HEK293 (cell line): ENCODE measurements around the gene POLG2.
A peak's percentile ranks its signal among the peaks of the same experiment; 100 is the strongest.

ENCODE experiments used
- CTCF ChIA-PET: fragments of 350-600 bp; formaldehyde crosslinking; extraction: SDS; loops from one replicate; lab custom pipeline; 2021; ENCODE audit warnings: antibody characterized with exemption; lab: Yijun Ruan, JAX
- POLR2A ChIA-PET: fragments of 300-600 bp; formaldehyde crosslinking; extraction: SDS; loops from one replicate; lab custom pipeline; 2020; ENCODE audit warnings: antibody characterized with exemption, inconsistent platforms; lab: Yijun Ruan, JAX
- H3K27ac ChIP-seq: fragments of 200-500 bp; sonication (Bioruptor generic); 2 replicates; pipeline ENCODE4 v1.5.1; 2014; ENCODE audit warnings: low read depth, low read length, control low read depth, inconsistent platforms; ENCODE audit errors: extremely low read depth
- H3K36me3 ChIP-seq, 2 experiments: fragments of 200-500 bp in 1 of 2; sonication (Bioruptor generic) in 1 of 2; 1 replicate in 1 of 2; 2 replicates in 1 of 2; pipeline ENCODE4 v1.5.1; 2014 to 2017; ENCODE audit warnings: inconsistent platforms in 2 of 2, low read length in 2 of 2; ENCODE audit not compliant: control insufficient read depth in 2 of 2, insufficient read depth in 1 of 2
- H3K4me1 ChIP-seq: fragments of 200-500 bp; sonication (Bioruptor generic); 2 replicates; pipeline ENCODE4 v1.5.1; 2014; ENCODE audit warnings: mild to moderate bottlenecking, low read length, inconsistent platforms; ENCODE audit not compliant: control insufficient read depth, insufficient read depth
- H3K4me3 ChIP-seq: 2 replicates; pipeline ENCODE4 v1.5.1; 2011; ENCODE audit warnings: low read depth, mild to moderate bottlenecking, control low read depth, low read length, moderate library complexity
- H3K9me3 ChIP-seq: fragments of 200-500 bp; sonication (Bioruptor generic); 2 replicates; pipeline ENCODE4 v1.5.1; 2014; ENCODE audit warnings: low read depth, low read length, inconsistent platforms; ENCODE audit not compliant: control insufficient read depth, insufficient read depth
- EGR2 ChIP-seq: fragments of 450-650 bp; formaldehyde crosslinking; IDR thresholded peaks from 2 replicates; pipeline ENCODE4 v1.5.1; 2016; ENCODE audit warnings: low read depth, missing biosample characterization, missing genetic modification characterization
- KLF7 ChIP-seq: fragments of 450-650 bp; formaldehyde crosslinking; IDR thresholded peaks from 2 replicates; pipeline ENCODE4 v1.5.1; 2016; ENCODE audit warnings: missing biosample characterization, missing genetic modification characterization, borderline replicate concordance
- KLF9 ChIP-seq: fragments of 450-650 bp; formaldehyde crosslinking; IDR thresholded peaks from 2 replicates; pipeline ENCODE4 v1.5.1; 2016; ENCODE audit warnings: missing biosample characterization, missing genetic modification characterization, low read depth
- MZF1 ChIP-seq: fragments of 450-650 bp; formaldehyde crosslinking; IDR thresholded peaks from 2 replicates; pipeline ENCODE4 v1.5.1; 2017; ENCODE audit warnings: missing biosample characterization, missing genetic modification characterization, borderline replicate concordance
- ZIC2 ChIP-seq: fragments of 450-650 bp; formaldehyde crosslinking; IDR thresholded peaks from 2 replicates; pipeline ENCODE4 v1.5.1; 2016; ENCODE audit warnings: missing biosample characterization, missing genetic modification characterization
- ZNF133 ChIP-seq: fragments of 450-650 bp; formaldehyde crosslinking; IDR thresholded peaks from 2 replicates; pipeline ENCODE4 v1.5.1; 2016; ENCODE audit warnings: missing biosample characterization, missing genetic modification characterization
- ZNF140 ChIP-seq: fragments of 450-650 bp; formaldehyde crosslinking; IDR thresholded peaks from 2 replicates; pipeline ENCODE4 v1.5.1; 2016; ENCODE audit warnings: missing biosample characterization, missing genetic modification characterization
- ZNF146 ChIP-seq: fragments of 450-650 bp; formaldehyde crosslinking; IDR thresholded peaks from 2 replicates; pipeline ENCODE4 v1.5.1; 2016; ENCODE audit warnings: missing biosample characterization, missing genetic modification characterization
- ZNF19 ChIP-seq: fragments of 450-650 bp; formaldehyde crosslinking; IDR thresholded peaks from 2 replicates; pipeline ENCODE4; 2016; ENCODE audit warnings: missing biosample characterization, missing genetic modification characterization, low read depth
- ZNF311 ChIP-seq: fragments of 450-650 bp; formaldehyde crosslinking; IDR thresholded peaks from 2 replicates; pipeline ENCODE4 v1.5.1; 2017; ENCODE audit warnings: missing biosample characterization, missing genetic modification characterization, borderline replicate concordance
- ZNF341 ChIP-seq: fragments of 450-650 bp; formaldehyde crosslinking; IDR thresholded peaks from 2 replicates; pipeline ENCODE4; 2016; ENCODE audit warnings: low read depth, missing biosample characterization, missing genetic modification characterization
- ZNF37A ChIP-seq: fragments of 450-650 bp; IDR thresholded peaks from 2 replicates; pipeline ENCODE4 v1.5.1; 2018; ENCODE audit warnings: missing biosample characterization, missing genetic modification characterization
- ZNF404 ChIP-seq: fragments of 450-650 bp; formaldehyde crosslinking; IDR thresholded peaks from 2 replicates; pipeline ENCODE4 v1.5.1; 2017; ENCODE audit warnings: missing biosample characterization, missing genetic modification characterization
- ZNF473 ChIP-seq: fragments of 450-650 bp; formaldehyde crosslinking; IDR thresholded peaks from 2 replicates; pipeline ENCODE4 v1.5.1; 2017; ENCODE audit warnings: missing biosample characterization, missing genetic modification characterization
- ZNF549 ChIP-seq: fragments of 450-650 bp; IDR thresholded peaks from 2 replicates; pipeline ENCODE4 v1.5.1; 2018; ENCODE audit warnings: missing biosample characterization, missing genetic modification characterization, mild to moderate bottlenecking, inconsistent platforms, moderate library complexity
- ZNF561 ChIP-seq: fragments of 450-650 bp; IDR thresholded peaks from 2 replicates; pipeline ENCODE4 v1.5.1; 2018; ENCODE audit warnings: missing biosample characterization, missing genetic modification characterization, borderline replicate concordance
- ZNF596 ChIP-seq: fragments of 450-650 bp; IDR thresholded peaks from 2 replicates; pipeline ENCODE4 v1.5.0; 2018; ENCODE audit warnings: missing biosample characterization, mild to moderate bottlenecking, missing genetic modification characterization, moderate library complexity
- ZNF660 ChIP-seq: fragments of 450-650 bp; IDR thresholded peaks from 2 replicates; pipeline ENCODE4 v1.5.1; 2018; ENCODE audit warnings: missing biosample characterization, mild to moderate bottlenecking, missing genetic modification characterization
- ZNF776 ChIP-seq: fragments of 450-650 bp; formaldehyde crosslinking; IDR thresholded peaks from 2 replicates; pipeline ENCODE4 v1.5.0; 2017; ENCODE audit warnings: missing biosample characterization, missing genetic modification characterization, borderline replicate concordance
- ZNF777 ChIP-seq: fragments of 450-650 bp; formaldehyde crosslinking; IDR thresholded peaks from 2 replicates; pipeline ENCODE4 v1.5.1; 2017; ENCODE audit warnings: missing biosample characterization, missing genetic modification characterization, borderline replicate concordance
- ZXDB ChIP-seq: fragments of 450-650 bp; formaldehyde crosslinking; IDR thresholded peaks from 2 replicates; pipeline ENCODE4 v1.5.1; 2016; ENCODE audit warnings: missing biosample characterization, missing genetic modification characterization
- TF ChIP-seq, protein P1 (sequence below): fragments of 450-650 bp; formaldehyde crosslinking; IDR thresholded peaks from 2 replicates; pipeline ENCODE4 v1.5.1; 2016; ENCODE audit warnings: missing biosample characterization, missing genetic modification characterization
- TF ChIP-seq, protein P2 (sequence below): fragments of 450-650 bp; formaldehyde crosslinking; IDR thresholded peaks from 2 replicates; pipeline ENCODE4 v1.5.1; 2016; ENCODE audit warnings: missing biosample characterization, missing genetic modification characterization, borderline replicate concordance
- TF ChIP-seq, protein P3 (sequence below): fragments of 450-650 bp; formaldehyde crosslinking; IDR thresholded peaks from 2 replicates; pipeline ENCODE4 v1.5.1; 2016; ENCODE audit warnings: missing biosample characterization, missing genetic modification characterization
- TF ChIP-seq, protein P4 (sequence below): sonication (generic); formaldehyde crosslinking; IDR thresholded peaks from 2 replicates; pipeline ENCODE4 v1.8.1; 2022; ENCODE audit warnings: mild to moderate bottlenecking, moderate library complexity, missing genetic modification reagents
- TF ChIP-seq, protein P5 (sequence below): fragments of 450-650 bp; formaldehyde crosslinking; IDR thresholded peaks from 2 replicates; pipeline ENCODE4 v1.5.1; 2016; ENCODE audit warnings: missing biosample characterization, missing genetic modification characterization
- TF ChIP-seq, protein P6 (sequence below): fragments of 450-650 bp; formaldehyde crosslinking; IDR thresholded peaks from 2 replicates; pipeline ENCODE4; 2016; ENCODE audit warnings: missing biosample characterization, missing genetic modification characterization

POLG2 gene

DNA sequence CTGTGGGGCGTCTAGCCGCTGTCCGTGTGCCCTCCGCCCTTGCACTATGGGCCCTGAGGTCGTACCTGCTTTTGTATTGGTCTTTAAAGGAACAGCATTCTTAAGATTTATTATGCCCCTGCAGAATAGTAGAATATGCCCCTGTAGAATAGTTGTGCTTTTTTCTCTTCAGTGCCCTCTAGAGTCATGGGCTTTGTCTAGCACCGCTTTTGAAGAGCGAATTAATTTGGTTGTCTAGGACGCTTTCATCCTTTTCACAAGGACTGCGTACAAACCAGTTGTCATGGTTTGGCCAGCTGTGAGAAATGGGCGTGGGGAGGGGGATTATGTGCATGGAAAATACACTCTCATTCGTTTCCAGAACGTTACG, 10.5 kb upstream of the POLG2 start (continued):
- TF ChIP-seq ZNF146 (no peak), MZF1 (tag by site-specific recombination) (no peak), ZNF549 (tag by site-specific recombination) (peak; percentile 62; the same call in 1 of the 2 replicates), ZNF776 (tag by site-specific recombination) (no peak), ZNF660 (tag by site-specific recombination) (0 out of 2 replicates have a peak, but pooled peaks have one; percentile 44), ZNF341 (tag by site-specific recombination) (no peak), ZNF596 (tag by site-specific recombination) (no peak), ZNF561 (tag by site-specific recombination) (no peak), ZXDB (tag by site-specific recombination) (peak; percentile 100), ZNF777 (no peak)
- TF ChIP-seq, protein P1, sequence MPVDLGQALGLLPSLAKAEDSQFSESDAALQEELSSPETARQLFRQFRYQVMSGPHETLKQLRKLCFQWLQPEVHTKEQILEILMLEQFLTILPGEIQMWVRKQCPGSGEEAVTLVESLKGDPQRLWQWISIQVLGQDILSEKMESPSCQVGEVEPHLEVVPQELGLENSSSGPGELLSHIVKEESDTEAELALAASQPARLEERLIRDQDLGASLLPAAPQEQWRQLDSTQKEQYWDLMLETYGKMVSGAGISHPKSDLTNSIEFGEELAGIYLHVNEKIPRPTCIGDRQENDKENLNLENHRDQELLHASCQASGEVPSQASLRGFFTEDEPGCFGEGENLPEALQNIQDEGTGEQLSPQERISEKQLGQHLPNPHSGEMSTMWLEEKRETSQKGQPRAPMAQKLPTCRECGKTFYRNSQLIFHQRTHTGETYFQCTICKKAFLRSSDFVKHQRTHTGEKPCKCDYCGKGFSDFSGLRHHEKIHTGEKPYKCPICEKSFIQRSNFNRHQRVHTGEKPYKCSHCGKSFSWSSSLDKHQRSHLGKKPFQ (tag by site-specific recombination) = no peak
- TF ChIP-seq, protein P2, sequence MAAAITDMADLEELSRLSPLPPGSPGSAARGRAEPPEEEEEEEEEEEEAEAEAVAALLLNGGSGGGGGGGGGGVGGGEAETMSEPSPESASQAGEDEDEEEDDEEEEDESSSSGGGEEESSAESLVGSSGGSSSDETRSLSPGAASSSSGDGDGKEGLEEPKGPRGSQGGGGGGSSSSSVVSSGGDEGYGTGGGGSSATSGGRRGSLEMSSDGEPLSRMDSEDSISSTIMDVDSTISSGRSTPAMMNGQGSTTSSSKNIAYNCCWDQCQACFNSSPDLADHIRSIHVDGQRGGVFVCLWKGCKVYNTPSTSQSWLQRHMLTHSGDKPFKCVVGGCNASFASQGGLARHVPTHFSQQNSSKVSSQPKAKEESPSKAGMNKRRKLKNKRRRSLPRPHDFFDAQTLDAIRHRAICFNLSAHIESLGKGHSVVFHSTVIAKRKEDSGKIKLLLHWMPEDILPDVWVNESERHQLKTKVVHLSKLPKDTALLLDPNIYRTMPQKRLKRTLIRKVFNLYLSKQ (tag by site-specific recombination) = no peak
- TF ChIP-seq, protein P3, sequence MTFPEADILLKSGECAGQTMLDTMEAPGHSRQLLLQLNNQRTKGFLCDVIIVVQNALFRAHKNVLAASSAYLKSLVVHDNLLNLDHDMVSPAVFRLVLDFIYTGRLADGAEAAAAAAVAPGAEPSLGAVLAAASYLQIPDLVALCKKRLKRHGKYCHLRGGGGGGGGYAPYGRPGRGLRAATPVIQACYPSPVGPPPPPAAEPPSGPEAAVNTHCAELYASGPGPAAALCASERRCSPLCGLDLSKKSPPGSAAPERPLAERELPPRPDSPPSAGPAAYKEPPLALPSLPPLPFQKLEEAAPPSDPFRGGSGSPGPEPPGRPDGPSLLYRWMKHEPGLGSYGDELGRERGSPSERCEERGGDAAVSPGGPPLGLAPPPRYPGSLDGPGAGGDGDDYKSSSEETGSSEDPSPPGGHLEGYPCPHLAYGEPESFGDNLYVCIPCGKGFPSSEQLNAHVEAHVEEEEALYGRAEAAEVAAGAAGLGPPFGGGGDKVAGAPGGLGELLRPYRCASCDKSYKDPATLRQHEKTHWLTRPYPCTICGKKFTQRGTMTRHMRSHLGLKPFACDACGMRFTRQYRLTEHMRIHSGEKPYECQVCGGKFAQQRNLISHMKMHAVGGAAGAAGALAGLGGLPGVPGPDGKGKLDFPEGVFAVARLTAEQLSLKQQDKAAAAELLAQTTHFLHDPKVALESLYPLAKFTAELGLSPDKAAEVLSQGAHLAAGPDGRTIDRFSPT (tag by site-specific recombination) = no peak

DNA sequence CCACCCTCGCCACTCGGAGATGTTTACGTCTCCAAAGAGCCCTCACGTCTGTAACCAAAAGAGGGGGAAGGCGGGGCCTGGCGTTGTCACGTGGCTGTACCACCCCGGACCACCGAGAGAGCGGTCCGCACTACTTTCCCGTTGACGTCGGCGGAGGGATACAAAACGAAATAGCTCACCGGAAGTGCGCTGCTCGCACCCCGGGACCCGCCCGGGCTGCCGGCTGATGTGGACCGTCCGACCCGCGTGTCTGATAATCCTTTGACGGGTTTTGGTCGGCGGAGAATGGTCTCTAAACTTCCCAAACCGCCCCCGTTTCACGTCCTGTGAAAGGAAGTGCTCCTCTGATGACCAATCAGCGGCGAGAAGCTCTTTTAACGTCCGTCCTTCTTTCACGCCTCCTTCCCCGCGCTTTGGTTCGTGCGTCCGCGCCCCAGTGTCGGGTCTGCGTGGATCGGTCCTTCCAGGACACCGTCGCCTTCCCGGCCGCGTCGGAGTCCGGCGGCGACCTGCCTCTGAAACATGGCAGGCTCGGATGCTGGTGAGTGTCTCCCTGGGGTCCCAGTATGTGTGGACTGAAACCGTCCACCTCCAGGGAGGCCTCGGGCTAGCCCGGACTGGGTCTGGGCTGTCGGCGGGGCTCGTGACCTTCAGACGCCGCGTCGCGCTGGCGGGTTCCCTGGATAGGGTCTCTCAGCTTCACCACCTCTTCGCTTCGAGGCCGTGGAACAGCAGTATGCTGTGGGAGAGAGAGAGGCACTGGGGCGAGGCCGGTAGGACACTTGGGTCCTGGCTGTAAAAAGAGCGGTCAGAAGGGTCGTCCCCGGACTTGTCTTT, 9.9 kb upstream of the POLG2 start, which contains the start of gene CEP95:
Gene CEP95, plus strand, starts transcription at position 402 of the 837 bp plus-strand sequence. Its CDS starts 121 bp downstream, at position 523.
- Histone ChIP-seq H3K4me1 (0 out of 2 replicates have a peak, but pooled peaks cover 4% of the 10 kb centered on the region), H3K36me3 (peaks cover 39 to 66% of the 10 kb centered on the region in 2 experiments), H3K27ac (peak within 1 kb of the TSS; percentile 97), H3K4me3 (peak within 1 kb of the TSS; percentile 100), H3K9me3 (no peaks in the 10 kb centered on the region)
- ChIA-PET POLR2A (interaction anchor here (0.6 to 4.2 kb wide), 26 partner anchors 9 to 668 kb away, joined by 3 to 146 read pairs (median 5); partner anchors contain the start of genes POLG2 and SMURF2), CTCF (interaction anchor here (0.6 to 1.9 kb wide), 4 partner anchors 86 to 928 kb away, joined by 3 to 10 read pairs (median 4); no protein-coding TSS in a partner anchor)
- peak; percentile 42 for TF ChIP-seq ZIC2 (tag by site-specific recombination)
- no peak for TF ChIP-seq ZNF404 (tag by site-specific recombination)
- TF ChIP-seq, protein P4, sequence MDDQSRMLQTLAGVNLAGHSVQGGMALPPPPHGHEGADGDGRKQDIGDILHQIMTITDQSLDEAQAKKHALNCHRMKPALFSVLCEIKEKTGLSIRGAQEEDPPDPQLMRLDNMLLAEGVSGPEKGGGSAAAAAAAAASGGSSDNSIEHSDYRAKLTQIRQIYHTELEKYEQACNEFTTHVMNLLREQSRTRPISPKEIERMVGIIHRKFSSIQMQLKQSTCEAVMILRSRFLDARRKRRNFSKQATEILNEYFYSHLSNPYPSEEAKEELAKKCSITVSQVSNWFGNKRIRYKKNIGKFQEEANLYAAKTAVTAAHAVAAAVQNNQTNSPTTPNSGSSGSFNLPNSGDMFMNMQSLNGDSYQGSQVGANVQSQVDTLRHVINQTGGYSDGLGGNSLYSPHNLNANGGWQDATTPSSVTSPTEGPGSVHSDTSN (CRISPR knock-in tag) = no peak
- TF ChIP-seq EGR2 (tag by site-specific recombination) = no peak; the same call in 1 of the 2 replicates
- TF ChIP-seq, protein P5, sequence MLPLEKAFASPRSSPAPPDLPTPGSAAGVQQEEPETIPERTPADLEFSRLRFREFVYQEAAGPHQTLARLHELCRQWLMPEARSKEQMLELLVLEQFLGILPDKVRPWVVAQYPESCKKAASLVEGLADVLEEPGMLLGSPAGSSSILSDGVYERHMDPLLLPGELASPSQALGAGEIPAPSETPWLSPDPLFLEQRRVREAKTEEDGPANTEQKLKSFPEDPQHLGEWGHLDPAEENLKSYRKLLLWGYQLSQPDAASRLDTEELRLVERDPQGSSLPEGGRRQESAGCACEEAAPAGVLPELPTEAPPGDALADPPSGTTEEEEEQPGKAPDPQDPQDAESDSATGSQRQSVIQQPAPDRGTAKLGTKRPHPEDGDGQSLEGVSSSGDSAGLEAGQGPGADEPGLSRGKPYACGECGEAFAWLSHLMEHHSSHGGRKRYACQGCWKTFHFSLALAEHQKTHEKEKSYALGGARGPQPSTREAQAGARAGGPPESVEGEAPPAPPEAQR = 0 out of 2 replicates have a peak, but pooled peaks have one; percentile 53
- TF ChIP-seq, protein P6, sequence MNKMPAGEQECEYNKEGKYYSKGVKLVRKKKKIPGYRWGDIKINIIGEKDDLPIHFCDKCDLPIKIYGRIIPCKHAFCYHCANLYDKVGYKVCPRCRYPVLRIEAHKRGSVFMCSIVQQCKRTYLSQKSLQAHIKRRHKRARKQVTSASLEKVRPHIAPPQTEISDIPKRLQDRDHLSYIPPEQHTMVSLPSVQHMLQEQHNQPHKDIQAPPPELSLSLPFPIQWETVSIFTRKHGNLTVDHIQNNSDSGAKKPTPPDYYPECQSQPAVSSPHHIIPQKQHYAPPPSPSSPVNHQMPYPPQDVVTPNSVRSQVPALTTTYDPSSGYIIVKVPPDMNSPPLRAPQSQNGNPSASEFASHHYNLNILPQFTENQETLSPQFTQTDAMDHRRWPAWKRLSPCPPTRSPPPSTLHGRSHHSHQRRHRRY = no peak
- no peak for TF ChIP-seq ZNF140 (tag by site-specific recombination)
- TF ChIP-seq KLF7 (tag by site-specific recombination) = peak; percentile 80
- no peak for TF ChIP-seq ZNF19
- no peak for TF ChIP-seq ZNF473 (tag by site-specific recombination)
- TF ChIP-seq ZNF37A (tag by site-specific recombination) = no peak
- TF ChIP-seq ZNF133 = no peak
- TF ChIP-seq ZNF311 = no peak
- peak; percentile 82; the same call in 1 of the 2 replicates for TF ChIP-seq KLF9 (tag by site-specific recombination)
